AG20443 (cell line): Measurements from ENCODE around the gene SRP54.
"Not testable (repeated sequence)": the region's sequence is repeated elsewhere in the genome, so short reads cannot be mapped to it uniquely, and the experiment has no call there.

ENCODE experiments used
- DNase-seq: peaks from one replicate; pipeline ENCODE4 v3.0.0; 2012; ENCODE audit warnings: low spot score, mixed read lengths

SRP54 gene

DNA sequence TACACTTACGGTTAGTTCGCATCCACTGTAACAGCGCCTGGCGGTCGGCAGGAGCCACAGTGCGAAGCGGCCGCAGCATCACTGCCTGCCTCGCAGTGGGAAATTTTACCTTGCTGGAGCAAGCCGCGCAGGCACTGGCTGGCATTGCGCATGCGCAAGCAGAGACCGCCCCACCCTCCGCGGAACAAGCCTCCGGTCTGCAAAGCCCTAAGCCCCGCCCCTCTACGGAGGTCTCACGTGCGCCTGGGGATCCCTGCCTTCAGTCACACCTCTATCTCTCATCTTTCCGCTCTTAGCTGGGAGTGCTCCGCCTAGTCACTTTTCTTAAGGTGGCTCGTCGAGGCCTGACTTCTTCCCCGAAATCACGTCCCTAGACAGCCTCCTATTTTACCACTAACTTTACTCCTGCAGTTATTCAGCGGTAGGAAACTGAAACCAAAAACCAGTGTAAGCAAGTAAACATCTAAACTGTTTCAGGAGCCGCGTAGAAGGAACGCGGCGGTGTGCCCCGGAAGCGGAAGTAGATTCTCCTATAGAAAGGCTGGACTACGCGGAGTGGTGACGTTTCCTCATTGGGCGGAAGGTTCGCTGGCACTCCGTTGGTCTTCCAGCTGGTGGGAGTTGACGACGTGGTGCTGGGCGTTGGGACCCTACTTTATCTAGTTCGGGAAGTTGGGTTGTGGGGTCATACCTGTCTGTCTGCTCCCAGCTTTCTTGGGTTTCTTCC, at the start of gene SRP54:
SRP54 (plus strand) TSS at position 572 of the 727 bp plus-strand sequence. CDS start 13,718 bp downstream, outside the sequence.
- peak; percentile 99 for DNase-seq

DNA sequence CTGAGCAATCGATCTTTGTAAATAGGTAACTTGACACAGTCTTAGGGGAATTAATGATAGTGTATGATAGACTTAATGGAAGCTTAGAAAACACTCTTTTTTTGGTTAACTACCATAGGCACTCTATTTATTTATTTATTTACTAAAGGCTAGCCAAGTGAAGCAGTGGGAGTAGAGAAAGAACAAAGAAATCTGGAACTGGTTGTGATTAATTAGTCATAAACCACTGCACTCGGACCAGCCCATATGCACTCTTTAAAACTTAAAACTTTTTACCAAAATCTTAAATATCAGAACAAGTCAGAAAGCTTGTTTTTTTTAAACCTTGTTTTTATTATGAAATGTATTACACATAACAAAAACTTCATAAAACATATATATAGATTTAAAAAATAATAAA, 49.5 kb upstream of the SRP54 start:
- peak; percentile 17 for DNase-seq

DNA sequence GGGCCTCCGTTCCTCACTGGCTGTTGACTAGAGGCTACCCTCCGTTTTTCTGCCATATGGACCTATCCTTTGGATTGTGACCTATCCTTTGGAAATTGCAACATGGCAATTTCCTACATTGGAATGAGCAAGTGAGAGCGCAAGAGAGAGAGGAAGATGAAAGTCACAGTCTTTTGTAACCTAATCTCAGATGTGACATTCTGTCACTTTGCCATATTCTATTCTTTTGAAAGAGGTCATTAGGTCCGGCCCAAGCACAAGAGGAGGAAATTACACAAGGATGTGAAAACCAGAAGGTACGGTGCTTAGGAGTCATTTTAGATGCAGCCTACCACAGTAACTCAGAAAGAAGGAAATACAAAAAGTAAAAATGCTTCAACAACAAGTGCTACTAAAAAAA, 47.3 kb upstream of the SRP54 start:
- DNase-seq = no peak

DNA sequence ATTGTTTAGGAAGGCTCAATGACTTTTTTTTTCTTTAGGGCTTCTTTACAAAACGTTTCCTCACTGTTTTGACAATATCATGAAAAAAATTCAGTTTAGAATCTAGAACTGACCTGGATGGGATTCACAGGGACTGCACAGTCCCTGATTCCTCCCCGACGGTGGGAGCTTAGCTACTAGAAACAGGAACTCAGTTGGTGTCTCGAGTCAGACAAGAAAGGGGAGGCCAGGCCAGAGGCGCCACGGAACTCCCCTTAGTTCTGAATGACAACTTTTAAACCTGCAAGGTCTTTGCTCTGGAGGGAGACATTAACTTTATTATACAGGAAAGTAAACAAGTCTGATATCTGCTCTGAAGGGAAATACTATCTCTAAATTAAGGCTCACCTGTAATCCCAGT, 45.4 kb upstream of the SRP54 start:
- DNase-seq = no peak

DNA sequence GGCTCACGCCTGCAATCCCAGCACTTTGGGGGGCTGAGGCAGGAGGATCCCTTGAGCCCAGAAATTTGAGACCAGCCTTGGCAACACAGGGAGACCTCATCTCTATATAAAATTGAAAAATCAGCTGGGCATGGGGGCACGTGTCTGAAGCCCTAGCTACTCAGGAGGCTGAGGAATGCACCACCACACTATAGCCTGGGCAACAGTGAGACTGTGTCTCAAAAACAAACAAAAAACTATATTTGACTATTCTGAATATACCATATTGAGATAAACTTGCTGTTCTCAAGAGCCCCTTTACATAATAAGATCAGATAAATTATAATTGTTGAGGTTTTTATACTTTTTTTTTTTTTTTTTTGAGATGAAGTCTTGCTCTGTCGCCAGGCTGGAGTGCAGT, 44.9 kb upstream of the SRP54 start:
- no peak for DNase-seq

DNA sequence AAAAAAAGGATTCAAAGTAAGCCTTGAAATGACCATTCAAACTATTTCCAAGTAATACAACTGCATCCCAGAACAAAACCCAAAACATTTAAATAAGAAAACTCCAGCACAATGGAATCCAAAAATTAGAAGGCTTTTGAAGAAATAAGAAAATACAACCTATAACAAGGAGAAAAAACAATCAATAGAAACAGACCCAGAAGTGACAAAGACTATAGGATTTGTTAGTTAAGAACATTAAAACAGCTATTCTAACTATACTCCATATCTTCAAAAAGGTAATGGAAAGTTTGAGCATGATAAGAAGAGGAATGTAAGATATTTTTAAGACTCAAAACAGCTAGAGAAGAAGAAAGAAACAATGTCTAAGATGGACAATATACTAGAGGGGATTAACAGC, 39.3 kb upstream of the SRP54 start:
- no peak for DNase-seq

DNA sequence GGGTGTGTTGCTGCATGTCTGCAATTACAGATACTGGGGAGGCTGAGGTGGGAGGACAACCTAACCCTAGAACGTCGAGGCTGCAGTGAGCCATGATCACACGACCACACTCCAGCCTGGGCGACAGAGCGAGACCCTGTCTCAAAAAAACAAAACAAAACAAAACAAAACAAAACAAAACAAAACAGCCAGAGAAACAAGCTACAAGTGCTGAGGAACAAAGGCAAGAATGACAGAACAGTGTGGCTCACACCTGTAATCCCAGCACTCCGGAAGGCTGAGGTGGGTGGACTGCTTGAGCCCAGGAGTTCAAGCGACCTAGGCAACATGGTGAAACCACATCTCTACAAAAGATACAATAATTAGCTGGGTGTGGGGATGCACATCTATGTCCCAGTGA, 38.0 kb upstream of the SRP54 start:
- no peak for DNase-seq

DNA sequence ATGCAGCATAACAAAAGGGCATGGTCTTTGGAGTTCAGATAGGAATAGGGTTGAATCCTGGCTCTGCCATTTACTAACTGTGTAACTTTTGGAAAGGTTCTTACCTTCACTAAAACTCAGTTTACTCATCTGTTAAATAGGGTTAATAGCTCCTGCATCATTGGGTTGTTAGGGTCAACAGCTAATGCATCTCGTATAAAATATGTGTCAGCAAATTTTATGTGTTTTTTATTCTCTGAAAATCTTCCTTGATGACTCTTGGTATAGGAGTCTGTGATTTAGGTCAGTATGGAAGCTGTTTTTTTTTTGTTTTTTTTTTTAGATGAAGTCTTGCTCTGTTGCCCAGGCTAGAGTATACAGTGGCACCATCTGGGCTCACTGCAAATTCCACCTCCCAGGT, 36.1 kb upstream of the SRP54 start:
- no peak for DNase-seq

DNA sequence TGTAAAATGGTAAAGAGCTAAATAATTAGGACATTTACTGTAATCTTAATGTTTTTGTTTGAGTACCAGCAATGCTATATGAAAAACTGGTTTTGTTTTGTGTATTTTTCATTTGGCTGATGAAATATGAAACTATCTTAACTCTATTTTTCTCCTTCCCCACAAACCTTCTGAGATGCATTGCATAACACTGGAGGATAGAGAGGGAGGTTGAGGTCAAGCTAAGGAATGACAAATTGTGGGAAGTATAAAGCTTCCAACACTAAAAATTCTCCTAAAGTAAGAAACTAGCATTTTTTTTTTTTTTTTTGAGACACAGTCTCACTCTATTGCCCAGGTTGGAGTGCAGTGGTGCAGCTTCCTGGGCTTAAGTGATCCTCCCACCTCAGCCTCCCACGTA, 31.5 kb upstream of the SRP54 start:
- DNase-seq = peak; percentile 51

DNA sequence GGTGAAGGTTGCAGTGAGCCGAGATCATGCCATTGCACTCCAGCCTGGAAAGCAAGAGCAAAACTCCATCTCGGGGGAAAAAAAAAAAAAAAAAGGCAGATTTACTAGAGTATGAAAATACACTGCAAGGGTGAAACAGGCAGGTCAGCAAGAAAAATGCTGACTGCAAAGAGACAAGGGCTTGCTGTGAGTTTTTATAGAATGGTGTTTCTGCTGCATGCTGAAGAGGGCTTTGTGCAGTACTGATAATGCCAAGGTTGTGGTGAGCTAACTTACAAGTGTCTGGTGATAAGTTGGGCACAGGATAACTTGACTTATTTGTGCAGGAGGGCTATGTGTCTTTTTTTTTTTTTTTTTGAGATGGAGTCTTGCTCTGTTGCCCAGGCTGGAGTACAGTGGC, 25.9 kb upstream of the SRP54 start:
- no peak for DNase-seq

DNA sequence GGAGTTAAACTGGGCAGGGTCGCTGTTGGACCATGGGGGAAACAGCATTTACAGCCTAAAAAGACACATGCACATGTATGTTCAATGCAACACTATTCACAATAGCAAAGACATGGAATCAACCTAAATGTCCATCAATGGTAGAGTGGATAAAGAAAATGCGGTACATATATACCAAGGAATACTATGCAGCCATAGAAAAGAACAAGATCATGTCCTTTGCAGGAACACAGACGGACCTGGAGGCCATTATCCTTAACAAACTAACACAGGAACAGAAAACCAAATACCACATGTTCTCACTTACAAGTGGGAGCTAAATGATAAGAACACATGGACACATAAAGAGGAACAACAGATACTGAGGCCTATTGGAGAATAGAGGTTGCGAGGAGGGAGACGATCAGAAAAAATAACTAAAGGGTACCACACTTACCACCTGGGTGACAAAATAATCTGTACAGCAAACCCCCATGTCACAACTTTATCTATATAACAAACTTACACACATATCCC, 25.0 kb upstream of the SRP54 start:
- DNase-seq = no peak

DNA sequence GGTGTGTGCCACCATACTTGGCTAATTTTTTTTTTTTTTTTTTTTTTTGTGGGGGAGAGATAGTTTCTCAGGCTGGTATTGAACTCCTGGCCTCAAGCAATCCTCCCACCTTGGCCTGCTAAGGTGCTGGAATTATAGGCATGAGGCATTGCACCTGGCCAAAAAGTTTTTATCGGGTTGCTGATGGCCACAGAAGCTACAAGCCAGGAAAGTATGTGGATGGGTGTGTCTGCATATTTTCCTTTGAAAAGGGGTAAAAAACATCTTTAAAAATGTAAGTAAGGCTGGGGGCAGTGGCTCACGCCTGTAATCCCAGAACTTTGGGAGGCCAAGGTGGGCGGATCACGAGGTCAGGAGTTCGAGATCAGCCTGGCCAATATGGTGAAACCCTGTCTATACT, 20.7 kb upstream of the SRP54 start:
- DNase-seq = not testable (repeated sequence)

DNA sequence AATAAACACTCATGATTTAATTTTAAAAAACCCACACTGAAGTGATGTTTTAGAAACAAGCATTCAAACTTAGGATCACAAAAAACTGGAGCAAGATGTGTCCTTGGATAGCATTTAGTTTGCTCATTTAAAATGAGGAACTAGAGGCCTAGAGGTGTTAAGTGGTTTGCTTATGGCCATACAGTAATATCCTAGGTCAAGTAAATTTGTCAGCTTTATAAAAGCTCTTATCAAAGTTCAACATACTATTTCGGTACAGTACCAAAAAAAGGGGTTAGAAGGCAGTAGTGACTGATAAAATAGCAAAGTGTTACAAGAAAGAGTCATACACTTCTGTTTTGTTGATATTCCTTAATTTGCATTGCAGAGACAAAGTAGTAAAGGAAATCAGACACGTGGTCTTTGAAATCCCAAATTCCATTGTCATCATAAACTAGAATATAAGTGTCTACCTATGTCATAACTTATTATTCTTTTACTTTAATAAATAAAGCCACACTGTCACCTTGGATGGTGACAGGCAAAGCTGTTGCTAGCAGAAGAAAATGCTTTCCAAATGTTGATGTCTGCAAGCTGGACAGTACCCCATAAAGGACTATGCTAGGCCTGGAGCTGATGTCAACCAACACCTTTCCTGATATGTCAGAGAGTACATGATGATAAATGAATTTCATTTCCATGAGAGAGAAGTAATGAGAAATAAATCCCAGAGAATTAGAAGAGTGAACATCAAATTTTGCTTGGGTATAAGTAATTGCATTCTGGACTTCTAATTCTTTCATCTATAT, 17.6 kb upstream of the SRP54 start:
- DNase-seq = no peak

DNA sequence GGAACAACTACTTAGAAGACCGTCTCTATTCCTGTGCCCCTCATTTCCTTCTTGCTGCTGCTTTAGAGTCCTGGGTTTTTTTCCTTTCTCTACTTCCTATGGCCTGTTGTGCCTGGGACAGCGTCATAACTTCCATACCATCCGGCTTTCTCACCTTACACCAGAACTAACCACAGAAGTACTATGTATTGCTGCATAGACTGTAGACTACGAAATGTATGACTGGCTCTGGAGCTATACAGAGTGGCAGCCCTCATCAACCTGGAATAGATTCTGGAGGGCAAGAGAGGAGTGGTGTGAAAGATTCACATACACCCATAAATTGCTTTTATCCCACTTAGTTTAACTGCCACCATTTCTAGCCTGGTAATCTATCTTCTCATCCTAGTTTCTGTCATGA, 16.9 kb upstream of the SRP54 start:
- no peak for DNase-seq

DNA sequence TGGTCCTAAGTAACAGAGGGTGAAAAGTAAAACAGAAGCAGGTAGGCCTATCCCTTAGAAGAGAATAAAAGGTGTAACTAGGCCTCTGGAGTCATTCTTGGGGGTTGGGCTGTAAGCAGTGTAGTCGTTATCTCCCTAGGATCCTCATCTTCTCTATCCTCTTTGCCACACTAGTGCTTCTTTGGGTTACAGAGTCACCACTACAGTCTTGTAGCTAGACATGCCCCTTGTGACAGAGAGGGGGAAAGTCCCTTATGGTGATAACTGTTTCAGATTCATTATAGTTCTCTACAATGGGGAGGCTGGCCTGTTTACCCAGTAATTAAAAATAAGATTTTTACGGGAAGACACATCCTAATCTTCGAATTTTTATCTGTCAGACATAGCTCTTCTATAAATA, 16.4 kb upstream of the SRP54 start:
- DNase-seq = no peak

DNA sequence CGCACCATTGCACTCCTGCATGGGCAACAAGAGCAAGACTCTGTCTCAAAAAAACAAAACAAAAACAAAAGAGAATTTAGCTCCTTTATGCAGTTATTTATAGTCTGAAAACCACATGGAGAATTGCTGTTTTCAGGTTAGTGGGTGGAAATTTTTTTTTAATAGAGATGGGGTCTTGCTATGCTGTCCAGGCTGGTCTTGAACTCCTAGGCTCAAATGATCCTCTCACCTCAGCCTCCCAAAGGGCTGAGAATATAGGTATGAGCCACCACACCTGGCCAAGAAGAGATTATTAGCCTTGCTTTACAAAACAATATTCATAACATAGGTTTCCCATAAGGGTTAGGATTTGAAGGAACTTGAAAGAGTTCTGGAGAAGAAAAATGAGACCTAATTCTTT, 12.1 kb upstream of the SRP54 start:
- no peak for DNase-seq

DNA sequence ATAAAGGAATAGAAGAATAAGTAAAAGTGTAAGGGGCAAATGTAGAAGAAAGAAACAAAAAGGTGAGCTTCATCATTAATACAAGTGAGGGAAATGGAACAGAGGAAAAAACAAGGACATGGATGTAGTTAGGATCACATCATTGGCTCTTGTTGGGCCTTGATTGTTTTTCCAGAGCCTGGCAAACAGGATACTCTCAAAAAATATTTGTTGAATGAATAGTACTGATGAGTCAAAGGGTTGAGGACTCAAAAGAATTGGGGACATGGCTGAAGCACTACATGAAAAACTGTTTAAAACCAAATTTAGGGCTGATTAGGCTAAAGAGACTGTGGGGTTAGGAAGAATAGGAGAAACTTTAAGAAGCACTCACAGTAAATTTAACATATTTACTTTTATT, 11.4 kb upstream of the SRP54 start:
- peak; percentile 53 for DNase-seq

DNA sequence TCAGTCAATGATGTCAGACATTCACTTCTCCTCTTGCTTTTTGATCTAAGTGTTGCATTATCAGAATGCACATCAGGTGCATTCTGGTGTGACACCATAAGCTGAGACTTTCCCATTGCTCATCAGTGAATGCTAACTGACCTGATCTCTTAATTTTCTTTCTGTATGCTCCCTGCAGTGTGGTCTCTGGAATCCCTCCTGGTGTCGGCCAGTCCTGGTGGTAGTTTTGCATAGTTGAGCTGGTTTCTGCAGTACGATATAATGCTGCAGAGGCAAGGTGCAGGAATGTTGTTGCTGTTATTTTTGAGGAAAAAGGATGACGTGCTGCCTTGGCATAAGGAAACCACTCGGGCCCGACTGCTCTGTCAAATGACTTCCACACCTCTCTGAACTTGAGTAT, 11.0 kb upstream of the SRP54 start:
- DNase-seq = no peak

DNA sequence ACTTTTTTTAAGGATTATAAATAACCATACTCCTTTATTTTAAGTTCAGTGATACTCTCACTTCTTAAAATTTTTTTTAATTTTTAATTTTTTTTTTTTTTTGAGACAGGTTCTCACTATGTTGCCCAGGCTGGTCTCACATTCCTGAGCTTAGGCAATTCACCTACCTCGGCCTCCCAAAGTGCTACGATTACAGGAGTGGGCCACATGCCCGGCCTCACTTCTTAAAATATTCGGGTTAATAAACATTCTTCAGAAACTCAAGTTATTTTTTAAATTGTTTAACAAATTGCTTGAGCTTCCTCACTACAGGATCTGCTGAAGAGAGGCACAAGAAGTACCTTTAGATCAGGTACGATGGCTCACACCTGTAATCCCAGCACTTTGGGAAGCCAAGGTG, 4.3 kb upstream of the SRP54 start:
- DNase-seq = no peak

DNA sequence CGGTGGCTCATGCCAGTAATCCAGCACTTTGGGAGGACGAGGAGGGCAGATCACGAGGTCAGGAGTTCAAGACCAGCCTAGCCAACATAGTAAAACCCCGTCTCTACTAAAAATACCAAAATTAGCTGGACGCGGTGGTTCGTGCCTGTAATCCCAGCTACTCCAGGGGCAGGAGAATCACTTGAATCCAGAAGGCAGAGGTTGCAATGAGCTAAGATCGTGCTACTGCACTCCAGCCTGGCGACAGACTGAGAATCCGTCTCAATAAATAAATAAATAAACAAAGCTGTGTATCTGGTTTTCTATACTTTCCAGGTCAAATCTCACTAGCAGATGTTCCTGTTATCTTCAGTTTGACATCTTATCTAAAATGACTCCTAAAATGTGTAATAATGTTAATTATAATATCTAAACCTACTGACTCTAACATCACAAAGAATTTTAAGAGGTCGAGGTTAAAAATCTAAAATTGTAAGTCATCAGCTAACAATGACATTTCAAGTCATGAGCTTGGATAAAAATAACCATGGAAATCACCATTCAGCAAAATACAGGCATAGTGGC, 2.4 kb upstream of the SRP54 start:
- no peak for DNase-seq

DNA sequence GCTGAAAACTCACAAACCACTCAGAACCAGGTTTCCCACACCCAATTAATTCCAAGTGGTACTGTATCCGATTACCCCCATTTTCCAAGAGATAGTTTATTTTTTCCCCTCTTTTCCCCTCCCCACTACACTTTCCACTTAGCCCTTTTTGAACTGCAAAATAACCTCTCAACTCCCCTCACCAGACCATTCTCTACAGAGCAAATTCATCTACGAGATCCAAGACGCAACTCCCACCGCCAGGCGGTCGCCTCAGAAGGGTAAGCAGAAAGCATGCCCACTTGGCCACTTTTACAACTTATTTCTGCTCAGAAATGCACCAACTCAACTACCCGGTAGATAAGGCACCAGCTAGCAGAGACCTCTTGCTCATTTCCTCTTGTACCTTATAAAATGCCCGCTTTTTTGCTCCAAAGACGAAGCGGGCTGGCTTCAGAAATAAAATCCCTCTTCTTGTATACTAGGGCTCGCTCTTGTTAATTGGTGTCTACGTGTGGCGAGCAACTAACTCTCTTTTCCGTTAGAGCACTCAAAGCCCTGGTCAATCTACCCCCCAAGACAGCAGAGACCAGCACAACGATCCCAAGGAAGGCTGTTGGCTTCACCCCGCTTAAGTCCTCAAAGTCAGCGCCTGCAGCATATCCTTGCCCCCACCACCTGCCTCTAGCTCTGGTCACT, 910 bp upstream of the SRP54 start:
- DNase-seq = peak; percentile 11

DNA sequence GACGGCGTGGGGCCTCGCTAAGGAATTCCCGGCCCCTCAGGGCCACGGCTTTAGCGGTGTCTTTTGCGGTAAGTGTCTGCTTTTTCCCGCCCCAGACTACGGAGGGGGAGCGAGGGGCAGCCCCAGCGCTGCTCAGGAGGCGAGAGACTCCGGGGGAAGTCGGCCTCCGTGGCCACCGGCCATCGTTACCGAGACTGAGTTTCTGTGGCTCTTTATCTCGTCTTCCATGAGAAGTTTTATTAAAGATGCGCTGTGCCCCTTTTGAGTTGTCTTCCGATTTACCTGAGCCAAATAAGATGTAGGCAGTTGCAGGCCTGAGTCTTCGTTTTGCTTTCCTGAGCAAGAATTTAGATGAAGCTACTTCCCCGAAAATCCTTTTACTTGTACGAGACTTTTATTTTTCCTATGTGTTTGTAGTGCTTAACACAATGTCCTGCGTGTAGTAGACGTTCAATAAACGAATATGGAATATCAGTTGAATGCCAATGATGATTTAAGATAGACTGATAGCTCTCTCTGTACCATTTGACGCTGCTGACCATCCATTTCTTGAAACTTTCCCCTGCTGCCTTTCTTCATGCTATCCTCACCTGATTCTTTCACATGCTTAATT, 462 bp downstream of the SRP54 start:
- peak; percentile 58 for DNase-seq
